ENCODE data around the gene MLLT6.

DNA sequence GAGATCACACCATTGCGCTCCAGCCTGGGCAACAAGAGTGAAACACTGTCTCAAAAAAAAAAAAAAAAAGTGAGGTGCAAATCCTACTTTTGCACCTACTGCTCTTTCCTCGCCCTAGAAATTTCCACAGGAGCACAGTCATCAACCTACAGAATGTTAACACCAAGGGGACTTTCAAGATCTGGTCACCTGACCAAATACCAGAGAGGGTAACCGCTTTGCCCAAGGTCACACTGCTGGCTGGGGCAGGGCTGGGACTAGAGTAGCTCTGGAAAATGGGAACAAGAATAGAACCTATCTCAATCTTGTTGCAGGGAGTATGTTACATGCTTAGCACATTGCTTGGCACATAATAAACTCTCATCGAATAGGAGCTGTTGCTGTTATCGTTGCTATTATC lies 6.3 kb upstream of the MLLT6 start:
- TF ChIP-seq EZH2phosphoT487 (conservative IDR thresholded peaks at IDR 0.05; ENCODE audit: low read length) = no peak
- TF ChIP-seq, protein P1, sequence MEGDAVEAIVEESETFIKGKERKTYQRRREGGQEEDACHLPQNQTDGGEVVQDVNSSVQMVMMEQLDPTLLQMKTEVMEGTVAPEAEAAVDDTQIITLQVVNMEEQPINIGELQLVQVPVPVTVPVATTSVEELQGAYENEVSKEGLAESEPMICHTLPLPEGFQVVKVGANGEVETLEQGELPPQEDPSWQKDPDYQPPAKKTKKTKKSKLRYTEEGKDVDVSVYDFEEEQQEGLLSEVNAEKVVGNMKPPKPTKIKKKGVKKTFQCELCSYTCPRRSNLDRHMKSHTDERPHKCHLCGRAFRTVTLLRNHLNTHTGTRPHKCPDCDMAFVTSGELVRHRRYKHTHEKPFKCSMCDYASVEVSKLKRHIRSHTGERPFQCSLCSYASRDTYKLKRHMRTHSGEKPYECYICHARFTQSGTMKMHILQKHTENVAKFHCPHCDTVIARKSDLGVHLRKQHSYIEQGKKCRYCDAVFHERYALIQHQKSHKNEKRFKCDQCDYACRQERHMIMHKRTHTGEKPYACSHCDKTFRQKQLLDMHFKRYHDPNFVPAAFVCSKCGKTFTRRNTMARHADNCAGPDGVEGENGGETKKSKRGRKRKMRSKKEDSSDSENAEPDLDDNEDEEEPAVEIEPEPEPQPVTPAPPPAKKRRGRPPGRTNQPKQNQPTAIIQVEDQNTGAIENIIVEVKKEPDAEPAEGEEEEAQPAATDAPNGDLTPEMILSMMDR (IDR thresholded peaks at IDR 0.05; ENCODE audit: insufficient read depth, low read length, poor library complexity, severe bottlenecking) = no peak

Measured in SU-DHL-6 (cell line).